OCI-LY7 (cell line): ENCODE data around the gene ZNF451. TPM values are rescaled to one million over a fixed set of nuclear protein-coding genes. Genes with fewer than 3 reads are reported as not detected.

ENCODE experiments used
- BruUV-seq: library from RNA; stranded (reverse); fragments of 400-500 nt; replicated peaks from 2 replicates; lab custom pipeline; 2021; lab: Mats Ljungman, UMichigan
- CTCF ChIA-PET: fragments of 300-600 bp; sonication (Branson Sonifier 250); formaldehyde crosslinking; loops from one replicate; lab custom pipeline; 2022; ENCODE audit warnings: antibody characterized with exemption; ENCODE audit not compliant: unreplicated experiment; lab: Charles Lee
- POLR2A ChIA-PET: fragments of 300-600 bp; sonication (Branson Sonifier 250); formaldehyde crosslinking; loops from one replicate; lab custom pipeline; 2022; ENCODE audit warnings: antibody characterized with exemption; lab: Charles Lee
- DNase-seq: peaks from one replicate; pipeline ENCODE4 v3.0.0-alpha.2; 2015; ENCODE audit warnings: low spot score
- H2AFZ ChIP-seq: fragments of 200-600 bp; sonication (generic), shearing (Covaris generic); 2 replicates; pipeline ENCODE4 v1.6.1; 2014; ENCODE audit warnings: mild to moderate bottlenecking, antibody characterized with exemption, low read length, moderate library complexity
- H3K27ac ChIP-seq: fragments of 200-600 bp; sonication (generic); 2 replicates; pipeline ENCODE4 v1.5.1; 2014; ENCODE audit warnings: mixed run types, low read depth, mild to moderate bottlenecking, moderate library complexity, low read length, inconsistent platforms; ENCODE audit not compliant: poor library complexity, severe bottlenecking
- H3K36me3 ChIP-seq: fragments of 200-600 bp; sonication (generic); 2 replicates; pipeline ENCODE4 v1.6.1; 2014; ENCODE audit warnings: mild to moderate bottlenecking, antibody characterized with exemption, low read length, moderate library complexity, mixed read lengths; ENCODE audit not compliant: insufficient read depth
- H3K4me1 ChIP-seq: fragments of 200-600 bp; sonication (generic); 2 replicates; pipeline ENCODE4 v1.5.1; 2014; ENCODE audit warnings: mild to moderate bottlenecking, low read length; ENCODE audit not compliant: insufficient read depth, poor library complexity, severe bottlenecking
- H3K4me2 ChIP-seq: fragments of 200-600 bp; sonication (generic); 2 replicates; pipeline ENCODE4 v1.6.1; 2014; ENCODE audit warnings: mild to moderate bottlenecking, low read length
- H3K4me3 ChIP-seq: fragments of 200-600 bp; sonication (generic); 2 replicates; pipeline ENCODE4 v1.5.1; 2014; ENCODE audit warnings: mild to moderate bottlenecking, low read depth, low read length; ENCODE audit not compliant: poor library complexity, severe bottlenecking
- H3K79me2 ChIP-seq: fragments of 200-600 bp; sonication (generic); 2 replicates; pipeline ENCODE4 v1.6.1; 2016; ENCODE audit warnings: low read depth, mild to moderate bottlenecking, low read length, moderate library complexity, mixed read lengths; ENCODE audit not compliant: insufficient read depth
- H3K9me2 ChIP-seq: fragments of 200-600 bp; sonication (generic); 2 replicates; pipeline ENCODE4 v1.6.1; 2016; ENCODE audit warnings: mild to moderate bottlenecking, low read length, mixed read lengths; ENCODE audit not compliant: insufficient read depth
- H3K9me3 ChIP-seq: fragments of 200-600 bp; sonication (generic); 2 replicates; pipeline ENCODE4 v1.6.1; 2014; ENCODE audit warnings: mild to moderate bottlenecking, mixed run types, low read length, mixed read lengths
- H4K20me1 ChIP-seq: fragments of 200-600 bp; sonication (generic); 2 replicates; pipeline ENCODE4 v1.6.1; 2014; ENCODE audit warnings: mild to moderate bottlenecking, antibody characterized with exemption, low read length, moderate library complexity, mixed read lengths; ENCODE audit not compliant: insufficient read depth
- CTCF ChIP-seq: fragments of 200-600 bp; sonication (generic); conservative IDR thresholded peaks from 2 replicates; pipeline ENCODE4 v1.5.1; 2014; ENCODE audit warnings: mild to moderate bottlenecking, antibody characterized with exemption, low read length, moderate library complexity, mixed read lengths
- EZH2phosphoT487 ChIP-seq: fragments of 200-600 bp; sonication (generic); IDR thresholded peaks from 2 replicates; pipeline ENCODE4 v1.6.1; 2018; ENCODE audit warnings: low read depth, borderline replicate concordance, mild to moderate bottlenecking, mixed run types, antibody characterized with exemption, low read length, moderate library complexity, mixed read lengths
- intact Hi-C: fragments of 100-400 bp; cut with micrococcal nuclease; formaldehyde crosslinking; loops from one replicate; pipeline ENCODE4 v1.10.0; 2022; ENCODE audit not compliant: unreplicated experiment
- total RNA-seq, 2 experiments: library from RNA; depleted of rRNA in 1 of 2; stranded (reverse); fragments of >200 nt in 1 of 2; shearing (Covaris generic) in 1 of 2; gene quantifications; 2 replicates each; pipeline ENCODE4 v1.2.3, GENCODE V29; 2014 to 2022

The ZNF451 gene
- total RNA-seq, 2 experiments from 2014 or later, result 50.0 to 66.7 TPM

GRCh38 chr6:57094689-57095088 is 4.7 kb downstream of the ZNF451 start:
- DNase-seq, result no peak
- peaks cover 81% of the 10 kb centered on the region for H3K79me2 ChIP-seq
- peaks cover 77% of the 10 kb centered on the region for H3K36me3 ChIP-seq
- H3K9me2 ChIP-seq, result no peaks in the 10 kb centered on the region
- CTCF ChIA-PET, result no interaction called here
- H3K4me1 ChIP-seq, result peaks cover 26% of the 10 kb centered on the region
- no TSS peak for BruUV-seq
- H3K4me2 ChIP-seq, result no peak overlapping the region
- H3K9me3 ChIP-seq, result no peaks in the 10 kb centered on the region
- H4K20me1 ChIP-seq, result peaks cover 47% of the 10 kb centered on the region
- POLR2A ChIA-PET, result interaction anchor here (0.7 to 3.2 kb wide), 8 partner anchors 9 to 171 kb away, joined by 3 to 13 read pairs (median 6); partner anchors contain the start of gene BAG2
- H3K4me3 ChIP-seq, result no peak overlapping the region
- no peak for TF ChIP-seq EZH2phosphoT487
- no peak for TF ChIP-seq CTCF
- intact Hi-C loops, result no loop called here
- no peak overlapping the region for H2AFZ ChIP-seq
- no peak overlapping the region for H3K27ac ChIP-seq

DNA sequence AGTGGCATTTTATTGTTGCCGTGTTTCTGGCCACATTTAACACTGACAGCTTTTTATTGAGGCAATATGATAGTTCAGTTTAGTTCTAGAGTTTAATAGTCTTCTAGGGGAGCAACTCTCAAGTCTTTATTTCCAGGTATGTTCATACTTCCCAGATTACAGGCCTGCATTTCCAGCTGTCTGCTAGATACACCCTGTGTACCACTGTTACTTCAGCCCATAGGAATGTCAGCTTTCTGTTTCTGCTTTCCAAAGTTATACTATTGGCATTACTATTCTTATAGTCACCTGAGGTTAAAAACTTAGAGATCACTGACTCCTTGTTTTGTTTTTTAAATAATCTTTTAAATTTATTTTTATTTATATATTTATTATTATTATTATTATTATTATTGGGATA is 7.6 kb downstream of the ZNF451 start:
- peaks cover 13% of the 10 kb centered on the region for H3K4me1 ChIP-seq
- no peaks in the 10 kb centered on the region for H3K9me3 ChIP-seq
- H3K9me2 ChIP-seq, result no peaks in the 10 kb centered on the region
- no peak for DNase-seq
- peaks cover 93% of the 10 kb centered on the region for H3K36me3 ChIP-seq
- TF ChIP-seq EZH2phosphoT487, result no peak
- TF ChIP-seq CTCF, result no peak
- H2AFZ ChIP-seq, result no peak overlapping the region
- no peak overlapping the region for H3K4me2 ChIP-seq
- ChIA-PET CTCF (no interaction called here), POLR2A (interaction anchor here (0.5 to 1.8 kb wide), 3 partner anchors 11 to 274 kb away, joined by 3 to 5 read pairs (median 3); no protein-coding TSS in a partner anchor)
- intact Hi-C loops, result no loop called here
- H3K4me3 ChIP-seq, result no peak overlapping the region
- BruUV-seq, result no TSS peak
- peaks cover 40% of the 10 kb centered on the region for H4K20me1 ChIP-seq
- no peak overlapping the region for H3K27ac ChIP-seq
- peaks cover 78% of the 10 kb centered on the region for H3K79me2 ChIP-seq

DNA sequence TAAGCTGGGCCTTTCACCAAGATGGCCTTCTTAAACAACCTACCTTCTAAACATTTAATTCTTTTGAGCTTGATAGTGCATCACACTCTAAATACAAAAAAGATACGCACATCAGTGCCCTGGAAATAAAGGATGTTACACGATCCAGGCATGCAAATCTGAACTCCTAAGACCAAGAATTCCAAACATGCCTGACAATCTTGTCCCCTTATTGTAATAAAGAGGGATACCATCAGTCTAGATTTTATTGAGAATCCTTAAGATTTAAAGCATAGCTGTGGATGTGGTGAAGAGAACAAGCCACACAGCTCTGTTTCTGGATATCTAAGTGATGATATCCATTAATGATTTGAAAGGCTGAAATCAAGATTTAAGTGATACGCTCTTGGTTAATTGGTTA is 13.0 kb downstream of the ZNF451 start:
- H3K9me3 ChIP-seq, result no peaks in the 10 kb centered on the region
- intact Hi-C loops, result loop anchor here (10.0 kb wide), 1 partner anchor 212 kb away; the partner anchor contains the start of gene PRIM2
- peaks cover 31% of the 10 kb centered on the region for H4K20me1 ChIP-seq
- peaks cover 2% of the 10 kb centered on the region for H3K4me1 ChIP-seq
- no peak for DNase-seq
- H3K36me3 ChIP-seq, result peaks cover 96% of the 10 kb centered on the region
- H2AFZ ChIP-seq, result no peak overlapping the region
- no peak overlapping the region for H3K27ac ChIP-seq
- ChIA-PET CTCF (no interaction called here), POLR2A (interaction anchor here (1.2 to 2.6 kb wide), 2 partner anchors 9 to 11 kb away, joined by 6 to 13 read pairs; no protein-coding TSS in a partner anchor)
- H3K4me2 ChIP-seq, result no peak overlapping the region
- no peaks in the 10 kb centered on the region for H3K9me2 ChIP-seq
- BruUV-seq, result no TSS peak
- no peak for TF ChIP-seq EZH2phosphoT487
- TF ChIP-seq CTCF, result no peak
- no peak overlapping the region for H3K4me3 ChIP-seq
- peaks cover 72% of the 10 kb centered on the region; the same call in 1 of the 2 replicates for H3K79me2 ChIP-seq
